Stimulated activated CD4-positive, alpha-beta T cell treated with anti-CD3 and anti-CD28 coated beads, Interleukin-15, amount 100 ng/mL, for 1 hour (primary cell): ENCODE data around the gene SLC1A7.

ENCODE experiments used
- DNase-seq, 2 donors: peaks; one replicate each; pipeline ENCODE4 v3.0.0-alpha.2; 2020; ENCODE audit warnings: low read depth in 1 of 2, low spot score in 1 of 2

The SLC1A7 gene

DNA sequence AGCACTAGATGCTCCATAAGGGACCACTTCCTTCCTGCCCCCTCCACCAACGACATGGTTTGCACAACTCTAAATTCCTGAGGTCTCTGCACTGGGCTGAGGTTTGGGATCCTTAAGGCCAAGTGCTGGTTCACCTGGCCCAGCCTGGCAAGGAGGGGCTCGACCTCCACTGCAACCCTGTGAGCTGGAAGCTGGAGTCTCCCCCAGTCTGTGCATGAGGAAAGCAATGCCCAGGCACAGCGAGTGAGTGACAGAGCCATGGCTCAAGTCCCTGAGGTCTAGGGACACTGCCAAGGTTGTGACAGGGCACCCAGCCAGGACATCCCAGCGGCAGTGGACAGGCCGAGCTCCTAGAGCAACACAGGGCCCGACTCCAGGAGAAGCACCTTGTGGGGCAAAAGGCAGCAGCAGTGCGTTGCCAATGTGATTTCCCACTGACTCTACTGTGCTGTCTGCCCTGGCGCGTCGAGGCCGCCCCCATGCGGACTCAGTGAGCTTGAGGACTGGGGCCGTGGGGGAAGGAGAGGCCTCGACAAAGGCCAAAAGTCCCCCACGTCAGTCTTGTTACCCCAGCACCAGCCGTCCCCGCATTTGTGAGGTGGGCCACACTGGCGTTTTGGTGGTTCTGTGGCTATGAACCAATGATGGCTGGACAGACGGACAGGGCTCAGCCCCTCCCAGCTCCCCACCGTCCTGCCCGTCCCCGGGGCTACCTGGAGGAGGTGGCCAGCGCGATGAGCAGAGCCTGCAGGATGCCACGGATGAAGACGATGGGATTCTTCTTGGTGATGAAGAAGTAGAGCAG is 50.4 kb downstream of the SLC1A7 start:
- DNase-seq: no peak

DNA sequence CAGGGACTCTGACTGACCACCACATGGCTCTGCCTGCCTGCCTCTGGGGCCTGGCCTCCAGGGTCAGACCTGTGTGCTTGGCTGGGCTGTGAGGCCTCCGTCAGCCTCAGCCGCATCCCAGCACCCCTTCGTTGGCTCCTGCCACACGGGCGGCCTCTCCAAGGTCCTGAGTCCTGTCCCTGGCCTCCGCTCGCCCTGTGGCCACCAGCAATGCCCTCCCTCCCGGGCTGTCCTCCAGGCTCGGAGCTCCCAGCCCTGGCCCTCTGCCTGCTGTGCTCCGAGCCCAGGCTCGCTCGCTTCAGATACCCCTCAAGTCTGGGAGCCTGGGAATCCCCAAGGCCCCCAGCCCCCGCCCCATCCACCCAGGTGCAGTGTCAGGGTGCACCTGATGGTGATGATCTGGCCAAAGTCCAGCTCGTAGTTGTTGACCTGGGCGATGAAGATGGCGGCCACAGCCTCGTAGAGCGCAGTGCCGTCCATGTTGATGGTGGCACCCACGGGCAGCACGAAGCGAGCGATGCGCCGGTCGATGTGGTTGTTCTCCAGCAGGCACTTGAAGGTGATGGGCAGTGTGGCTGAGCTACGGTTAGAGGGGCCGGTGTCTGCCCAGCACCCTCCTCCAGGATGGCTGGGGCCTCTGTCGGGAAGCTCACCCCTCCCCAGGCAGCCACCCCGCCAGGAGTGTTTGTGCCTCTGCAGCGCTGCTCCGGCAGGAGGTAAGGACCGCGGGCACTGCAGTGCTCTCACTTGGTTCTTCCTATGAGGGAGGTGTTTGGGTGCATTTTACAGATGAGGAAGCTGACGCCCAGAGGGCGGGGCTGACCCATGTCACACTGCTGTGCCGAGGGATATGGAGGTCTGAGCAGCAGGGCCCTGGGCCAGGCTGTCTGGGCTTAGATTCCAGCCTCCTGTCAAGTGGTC is 52.0 kb downstream of the SLC1A7 start:
- DNase-seq: no peak

DNA sequence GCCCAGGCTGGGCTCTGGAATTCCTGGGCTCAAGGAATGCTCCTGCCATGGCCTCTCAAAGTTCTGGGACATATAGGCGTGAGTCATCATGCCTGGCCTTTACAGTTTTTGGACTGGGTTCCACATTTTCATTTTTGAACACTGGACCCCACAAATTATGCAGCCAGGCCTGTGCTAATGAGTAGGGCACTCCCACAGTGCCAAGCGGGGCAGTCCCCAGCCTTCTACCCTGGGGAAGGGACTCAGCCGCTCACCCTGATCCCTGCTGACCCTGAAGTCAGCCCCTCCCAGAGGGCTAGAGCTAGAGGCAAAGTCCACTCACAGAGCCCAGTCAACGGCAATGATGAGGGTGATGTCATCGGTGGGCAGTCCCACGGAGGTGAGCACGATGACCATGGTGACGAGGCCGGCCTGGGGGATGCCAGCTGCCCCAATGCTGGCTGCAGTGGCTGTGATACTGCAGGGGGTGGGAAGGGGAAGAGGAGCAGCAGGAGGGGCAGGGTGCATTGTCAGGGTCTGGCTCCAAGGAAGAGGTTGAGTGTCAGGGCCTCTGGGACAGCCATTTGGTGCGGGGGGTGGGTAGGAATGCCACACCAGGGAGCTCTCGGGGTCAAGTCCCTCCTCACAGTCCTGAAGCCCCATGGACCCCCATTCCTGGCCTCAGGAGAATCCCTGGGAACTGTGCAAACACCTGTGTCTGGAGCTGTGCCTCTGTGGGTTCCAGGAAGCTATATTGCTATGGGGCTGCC is 52.8 kb downstream of the SLC1A7 start:
- no peak for DNase-seq

DNA sequence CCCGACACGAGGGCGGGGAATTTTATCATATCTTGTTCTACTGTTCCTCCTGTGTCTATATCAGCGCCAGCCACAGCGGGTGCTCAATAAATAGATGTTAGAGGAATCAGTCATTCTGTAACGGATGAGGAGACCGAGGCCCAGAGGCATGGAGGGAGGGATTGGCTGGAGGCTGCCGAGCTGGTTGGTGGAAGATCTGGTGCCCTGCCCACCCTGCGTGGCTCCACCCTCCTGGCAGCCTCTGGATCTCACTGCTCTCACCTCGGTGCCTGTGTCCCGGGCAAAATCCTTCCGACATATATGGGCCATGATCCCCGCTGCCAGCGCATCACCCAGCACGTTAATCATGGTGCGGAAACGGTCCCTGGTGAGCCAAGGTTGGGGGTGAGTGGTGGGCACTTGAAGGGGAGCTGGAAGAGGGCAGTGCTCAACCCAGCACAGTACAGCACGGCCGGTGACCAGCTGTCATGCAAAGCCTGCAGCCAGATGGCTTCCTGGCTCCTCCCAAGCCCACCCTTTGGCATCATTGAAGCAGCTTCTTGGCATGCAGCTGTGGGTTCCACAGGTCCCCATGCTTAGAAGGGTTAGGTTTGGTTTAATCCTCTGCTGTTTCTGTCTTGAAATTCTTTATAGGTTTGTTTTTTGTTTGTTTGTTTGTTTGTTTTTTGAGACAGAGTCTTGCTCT is 53.7 kb downstream of the SLC1A7 start:
- DNase-seq: no peak

DNA sequence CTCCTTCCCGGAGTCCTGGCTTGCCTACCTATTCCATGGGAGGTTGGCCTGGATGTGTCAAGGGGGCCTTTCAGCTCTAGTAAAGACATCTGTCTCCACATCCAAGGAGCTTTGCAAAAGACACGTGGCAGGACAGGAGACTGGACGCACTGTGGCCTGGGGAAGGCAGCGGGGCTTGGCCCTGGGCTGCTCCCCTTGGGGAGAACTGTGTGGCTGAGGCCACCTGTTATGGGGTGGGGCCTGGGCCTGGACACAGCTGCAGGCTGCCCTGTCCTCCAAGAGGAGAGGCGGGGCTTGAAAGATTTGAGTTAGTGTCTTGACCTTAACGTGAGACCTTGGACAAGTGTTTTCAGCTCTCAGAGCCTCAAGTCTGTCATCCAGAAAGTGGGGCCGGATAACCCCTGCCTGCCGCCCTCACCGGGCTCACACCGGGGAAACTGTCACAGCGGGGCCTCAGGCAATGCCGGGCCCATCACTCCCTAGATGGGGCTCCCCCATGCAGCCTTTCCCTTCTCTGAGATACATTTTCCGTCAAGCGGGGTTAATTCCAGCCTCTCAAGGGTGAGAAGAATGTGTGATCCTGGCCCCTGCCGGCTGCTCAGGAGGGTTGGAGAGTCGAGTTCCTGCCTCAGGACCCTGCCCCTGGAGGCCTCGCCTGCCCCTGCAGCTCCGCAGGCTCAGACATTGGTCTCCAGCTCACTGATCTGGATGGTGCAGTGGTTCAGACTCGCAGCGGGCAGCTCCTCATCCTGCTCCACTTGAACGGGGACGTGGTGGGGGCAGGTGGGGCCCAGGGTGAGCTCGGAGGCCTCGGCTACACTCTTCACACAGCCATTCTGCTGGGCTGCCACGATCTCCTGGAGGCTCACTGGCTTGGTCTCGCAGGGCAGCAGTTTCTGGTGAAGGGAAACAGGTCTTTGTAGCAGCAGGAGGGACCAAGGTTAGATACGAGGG is 54.8 kb downstream of the SLC1A7 start:
- DNase-seq: no peak

DNA sequence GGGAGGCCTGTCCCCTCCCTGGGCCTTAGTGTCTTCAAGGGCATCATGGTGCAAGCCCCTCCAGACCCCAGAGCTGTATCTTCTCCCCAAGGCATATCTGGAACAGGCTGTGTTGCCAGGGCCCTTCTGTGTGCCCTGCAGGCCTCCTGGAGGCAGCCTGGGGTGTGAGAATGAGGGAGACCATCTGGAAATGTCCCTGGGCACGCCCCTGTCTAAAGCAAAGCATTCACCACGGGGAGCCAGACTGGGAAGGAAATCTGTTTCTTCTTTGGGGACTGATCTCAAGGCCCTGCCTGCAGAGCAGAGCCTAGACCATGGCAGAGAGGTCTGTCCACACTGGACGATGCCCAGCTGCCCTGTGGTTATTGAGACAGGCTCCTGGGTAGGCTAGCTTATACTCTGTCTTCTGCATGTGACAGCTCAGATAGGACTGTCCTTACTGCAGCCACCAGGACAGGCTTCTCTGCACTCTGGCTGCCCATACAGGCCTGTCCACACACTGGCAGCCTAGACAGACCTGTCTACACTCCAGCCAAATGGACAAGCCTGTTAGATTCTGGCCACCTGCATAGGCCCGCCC is 55.9 kb downstream of the SLC1A7 start:
- DNase-seq: no peak

- no peak for DNase-seq
Observed at GRCh38 chr1:53085405-53085804, 57.0 kb downstream of the SLC1A7 start.

DNA sequence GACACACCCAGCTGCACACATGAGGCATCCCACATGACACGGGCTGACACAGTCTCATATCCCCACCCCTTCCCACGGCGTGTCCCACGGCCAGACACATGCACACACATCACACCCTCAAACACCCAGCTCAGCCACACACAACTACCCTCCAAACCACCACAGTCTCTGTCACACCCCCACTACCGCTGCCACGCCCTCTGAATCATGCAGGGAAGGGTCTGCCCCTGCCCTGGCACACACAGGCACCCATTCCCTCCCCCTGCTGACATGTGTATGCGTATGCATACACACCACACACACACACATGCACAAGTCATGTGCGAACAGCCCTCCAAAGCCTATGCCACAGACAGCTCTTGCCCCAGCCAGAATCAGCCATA is 57.9 kb downstream of the SLC1A7 start:
- DNase-seq: no peak

GRCh38 chr1:53083636-53084588 is 58.5 kb downstream of the SLC1A7 start:
- DNase-seq: no peak

DNA sequence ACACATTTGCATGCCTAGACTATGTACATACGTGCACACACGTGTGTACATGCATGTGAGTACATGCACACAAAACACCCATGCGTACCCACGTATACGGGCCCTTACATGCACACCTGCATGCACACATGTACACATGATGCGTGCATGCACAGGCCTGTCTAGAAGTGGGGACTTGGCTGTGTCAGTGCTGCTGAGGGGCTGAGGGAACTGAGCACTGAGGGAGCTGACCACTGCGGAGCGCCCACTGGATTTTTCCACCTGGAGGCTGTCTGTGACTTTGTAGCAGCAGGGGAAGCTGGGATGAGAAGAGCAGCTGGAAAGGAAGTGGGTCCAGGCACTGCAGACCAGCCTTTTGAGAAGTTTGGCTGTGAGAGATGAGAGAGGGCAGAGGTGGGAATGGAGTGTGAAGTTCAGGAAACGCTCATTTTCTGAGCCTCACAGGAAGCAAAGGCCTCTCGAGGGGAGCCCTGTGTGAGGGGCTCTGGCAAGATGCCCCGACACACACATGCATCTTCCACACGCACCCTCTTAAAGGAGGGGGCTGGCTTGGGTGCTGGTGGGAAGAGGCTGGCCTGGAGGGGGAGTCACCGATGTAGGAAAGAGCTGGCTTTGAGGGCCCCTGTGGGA is 59.5 kb downstream of the SLC1A7 start:
- DNase-seq: no peak

DNA sequence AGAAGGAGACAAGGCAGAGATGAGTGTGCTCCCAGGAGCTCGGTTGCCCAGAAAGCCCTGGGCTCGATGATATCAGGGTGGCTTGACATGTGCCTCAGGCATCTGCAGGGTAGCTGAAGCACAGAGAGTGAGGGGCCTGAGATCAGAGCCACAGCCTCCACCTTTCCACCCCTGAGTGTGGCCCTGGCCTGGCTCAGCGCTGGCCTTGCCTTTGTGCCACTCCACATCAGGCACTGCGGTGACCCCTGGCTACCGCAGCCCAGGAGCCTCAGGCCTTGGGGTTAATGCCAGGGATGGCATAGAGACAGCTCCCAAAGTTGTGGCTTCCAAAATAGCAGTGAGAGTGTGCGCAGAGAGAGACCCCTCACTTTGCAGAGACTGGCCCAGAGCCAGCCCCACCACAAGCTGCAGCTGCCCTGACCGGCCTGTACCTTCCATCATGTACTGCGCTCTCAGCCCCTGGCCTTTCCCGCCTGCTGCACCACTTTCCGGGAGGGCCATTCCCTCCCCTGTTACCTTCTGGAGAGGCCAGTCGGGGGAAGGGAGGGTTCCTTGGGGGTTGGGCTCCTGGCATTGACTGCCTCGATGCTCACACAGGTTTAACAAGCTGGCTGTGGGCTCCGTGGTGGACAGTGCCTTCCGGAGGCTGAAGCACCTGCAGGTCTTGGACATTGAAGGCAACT is 60.9 kb downstream of the SLC1A7 start:
- DNase-seq: no peak

- no peak for DNase-seq
Observed at GRCh38 chr1:53080769-53081168, 61.7 kb downstream of the SLC1A7 start.

GRCh38 chr1:53080041-53080440 is 62.4 kb downstream of the SLC1A7 start:
- no peak for DNase-seq

GRCh38 chr1:53079251-53079650 is 63.2 kb downstream of the SLC1A7 start:
- DNase-seq: no peak

DNA sequence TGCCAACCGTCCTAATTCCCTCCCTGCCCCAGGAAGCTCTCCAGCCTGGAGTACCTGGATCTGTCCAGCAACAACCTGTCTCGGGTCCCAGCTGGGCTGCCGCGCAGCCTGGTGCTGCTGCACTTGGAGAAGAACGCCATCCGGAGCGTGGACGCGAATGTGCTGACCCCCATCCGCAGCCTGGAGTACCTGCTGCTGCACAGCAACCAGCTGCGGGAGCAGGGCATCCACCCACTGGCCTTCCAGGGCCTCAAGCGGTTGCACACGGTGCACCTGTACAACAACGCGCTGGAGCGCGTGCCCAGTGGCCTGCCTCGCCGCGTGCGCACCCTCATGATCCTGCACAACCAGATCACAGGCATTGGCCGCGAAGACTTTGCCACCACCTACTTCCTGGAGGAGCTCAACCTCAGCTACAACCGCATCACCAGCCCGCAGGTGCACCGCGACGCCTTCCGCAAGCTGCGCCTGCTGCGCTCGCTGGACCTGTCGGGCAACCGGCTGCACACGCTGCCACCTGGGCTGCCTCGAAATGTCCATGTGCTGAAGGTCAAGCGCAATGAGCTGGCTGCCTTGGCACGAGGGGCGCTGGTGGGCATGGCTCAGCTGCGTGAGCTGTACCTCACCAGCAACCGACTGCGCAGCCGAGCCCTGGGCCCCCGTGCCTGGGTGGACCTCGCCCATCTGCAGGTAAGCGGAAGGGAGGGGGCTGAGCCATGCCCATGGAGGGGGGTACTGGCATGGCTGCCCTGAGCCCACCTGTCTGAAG is 63.9 kb downstream of the SLC1A7 start:
- DNase-seq: no peak

DNA sequence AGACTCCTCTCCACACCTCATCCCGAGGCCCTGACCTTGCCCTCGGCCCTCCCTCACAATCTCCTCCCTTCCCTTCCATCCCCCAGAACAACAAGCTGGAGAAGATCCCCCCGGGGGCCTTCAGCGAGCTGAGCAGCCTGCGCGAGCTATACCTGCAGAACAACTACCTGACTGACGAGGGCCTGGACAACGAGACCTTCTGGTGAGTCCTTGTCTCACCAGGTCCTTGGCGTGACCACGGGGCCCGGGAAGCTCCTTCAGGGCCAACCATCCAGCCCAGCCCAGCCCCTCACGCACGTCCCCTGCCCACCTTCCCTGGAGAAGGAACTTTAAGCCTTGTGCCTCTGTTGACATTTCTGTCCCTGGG is 64.9 kb downstream of the SLC1A7 start:
- DNase-seq: no peak
